SK-N-SH treated with all-trans-retinoic acid at 6 μM for 48 hours (cell line): ENCODE data around the gene LRRC73.

Source experiments
- ATAC-seq: fragments of 200-7000 bp; cut with Tn5 transposase; 3 replicates; pipeline ENCODE4 v1.9.1; 2020; ENCODE audit warnings: mild to moderate bottlenecking, moderate library complexity
- ARNTL ChIP-seq: fragments of 450-650 bp; formaldehyde crosslinking; IDR thresholded peaks from 2 replicates; pipeline ENCODE4 v1.5.0; 2020; ENCODE audit warnings: low read depth, mild to moderate bottlenecking, moderate library complexity, borderline replicate concordance
- BACH2 ChIP-seq: fragments of 250-450 bp; sonication (Bioruptor Pico); IDR thresholded peaks from 2 replicates; pipeline ENCODE4 v1.9.0; 2021; ENCODE audit warnings: mild to moderate bottlenecking, borderline replicate concordance
- CREB5 ChIP-seq: fragments of 250-450 bp; sonication (Bioruptor Pico); IDR thresholded peaks from 2 replicates; pipeline ENCODE4 v1.5.1; 2020; ENCODE audit warnings: low read depth, mild to moderate bottlenecking, moderate library complexity
- CSDC2 ChIP-seq: fragments of 250-450 bp; sonication (Bioruptor Pico); IDR thresholded peaks from 2 replicates; pipeline ENCODE4 v1.5.0; 2020; ENCODE audit warnings: mild to moderate bottlenecking, moderate library complexity
- CSRNP3 ChIP-seq: fragments of 250-450 bp; sonication (Bioruptor Pico); IDR thresholded peaks from 2 replicates; pipeline ENCODE4 v1.5.1; 2021; ENCODE audit warnings: mild to moderate bottlenecking, moderate library complexity
- ESRRG ChIP-seq: fragments of 250-450 bp; sonication (Bioruptor Pico); IDR thresholded peaks from 2 replicates; pipeline ENCODE4 v1.6.1; 2021; ENCODE audit warnings: mild to moderate bottlenecking
- GLIS3 ChIP-seq: fragments of 250-450 bp; sonication (Bioruptor Pico); IDR thresholded peaks from 2 replicates; pipeline ENCODE4 v1.5.0; 2020; ENCODE audit warnings: mild to moderate bottlenecking, moderate library complexity
- OSR1 ChIP-seq: fragments of 250-450 bp; sonication (Bioruptor Pico); IDR thresholded peaks from 2 replicates; pipeline ENCODE4 v1.8.0; 2022; ENCODE audit warnings: moderate library complexity, mild to moderate bottlenecking, inconsistent platforms
- POU6F1 ChIP-seq: fragments of 250-450 bp; sonication (Bioruptor Pico); IDR thresholded peaks from 2 replicates; pipeline ENCODE4 v1.8.0; 2021; ENCODE audit warnings: low read depth, mild to moderate bottlenecking, moderate library complexity, borderline replicate concordance
- PPARA ChIP-seq: fragments of 250-450 bp; sonication (Bioruptor Pico); IDR thresholded peaks from 2 replicates; pipeline ENCODE4 v1.5.0; 2020; ENCODE audit warnings: mild to moderate bottlenecking, borderline replicate concordance
- RARB ChIP-seq: fragments of 250-450 bp; sonication (Bioruptor Pico); IDR thresholded peaks from 2 replicates; pipeline ENCODE4 v1.8.0; 2021; ENCODE audit warnings: mild to moderate bottlenecking, moderate library complexity
- SNAI2 ChIP-seq: fragments of 250-450 bp; sonication (Bioruptor Pico); IDR thresholded peaks from 2 replicates; pipeline ENCODE4 v1.5.0; 2020; ENCODE audit warnings: mild to moderate bottlenecking, moderate library complexity
- TCF4 ChIP-seq: fragments of 250-450 bp; sonication (Bioruptor Pico); IDR thresholded peaks from 2 replicates; pipeline ENCODE4 v1.8.0; 2021; ENCODE audit warnings: mild to moderate bottlenecking, moderate library complexity, borderline replicate concordance
- TOX ChIP-seq: fragments of 250-450 bp; sonication (Bioruptor Pico); IDR thresholded peaks from 2 replicates; pipeline ENCODE4 v1.8.0; 2021; ENCODE audit warnings: mild to moderate bottlenecking, moderate library complexity, borderline replicate concordance
- ZC3H10 ChIP-seq: fragments of 250-450 bp; sonication (Bioruptor Pico); IDR thresholded peaks from 2 replicates; pipeline ENCODE4 v1.5.1; 2021; ENCODE audit warnings: mild to moderate bottlenecking, moderate library complexity
- ZFP30 ChIP-seq: fragments of 450-650 bp; formaldehyde crosslinking; IDR thresholded peaks from 2 replicates; pipeline ENCODE4 v1.5.0; 2022; ENCODE audit warnings: mild to moderate bottlenecking, moderate library complexity
- ZNF70 ChIP-seq: fragments of 450-650 bp; formaldehyde crosslinking; IDR thresholded peaks from 2 replicates; pipeline ENCODE4 v1.5.0; 2020; ENCODE audit warnings: mild to moderate bottlenecking, moderate library complexity
- ZNF8 ChIP-seq: fragments of 450-650 bp; formaldehyde crosslinking; IDR thresholded peaks from 2 replicates; pipeline ENCODE4 v1.5.0; 2020; ENCODE audit warnings: mild to moderate bottlenecking, moderate library complexity
- TF ChIP-seq, protein P1 (sequence below): fragments of 250-450 bp; sonication (Bioruptor Pico); IDR thresholded peaks from 2 replicates; pipeline ENCODE4 v1.5.0; 2020; ENCODE audit warnings: mild to moderate bottlenecking, moderate library complexity

LRRC73 gene

DNA sequence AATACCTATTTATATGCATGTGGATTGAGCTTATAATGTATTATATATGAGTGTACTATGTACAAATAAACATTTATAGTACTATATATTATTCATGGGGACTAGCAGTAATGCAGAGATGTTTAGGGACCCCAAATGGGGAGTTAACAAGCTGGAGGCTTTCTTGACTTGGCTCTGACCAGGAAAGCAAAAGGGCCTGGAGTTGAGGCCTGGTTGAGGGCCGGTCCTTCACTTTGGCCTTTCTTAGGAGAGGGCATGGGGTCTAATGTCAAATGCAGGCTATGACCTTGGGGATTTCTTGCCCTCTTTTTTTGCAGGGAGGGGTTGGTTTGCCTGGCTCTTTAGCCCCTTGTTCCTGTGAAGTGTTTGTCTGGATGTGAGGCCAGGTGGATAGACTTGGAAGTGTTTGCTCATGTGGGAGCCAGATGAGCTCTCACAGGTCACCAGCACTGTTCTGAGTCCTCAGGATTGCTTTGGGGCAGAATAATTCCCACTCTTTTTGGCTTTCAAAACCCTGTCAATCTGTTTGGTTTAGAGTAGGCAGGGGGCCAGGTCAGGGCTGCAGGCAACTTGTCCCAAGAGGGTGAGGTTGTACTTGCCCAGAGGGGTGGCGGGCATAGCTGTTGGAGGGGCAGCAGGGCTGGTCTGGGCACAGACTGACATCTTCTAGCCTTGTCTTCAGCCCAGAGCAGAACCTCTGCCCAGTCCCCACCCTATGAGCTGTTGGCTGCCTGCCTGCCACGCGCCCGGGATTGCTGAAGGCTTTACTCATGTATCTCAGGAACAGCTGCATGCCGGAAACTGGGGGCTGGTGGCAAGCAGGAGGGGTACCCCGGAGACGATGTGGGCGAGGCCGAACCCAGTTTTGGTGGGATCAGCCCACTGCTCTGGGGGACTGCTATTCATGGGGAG is 18.1 kb downstream of the LRRC73 start:
- TF ChIP-seq RARB, result no peak
- TF ChIP-seq OSR1 (CRISPR knock-in tag), result no peak
- TF ChIP-seq ARNTL (CRISPR knock-in tag), result no peak
- no peak for TF ChIP-seq ESRRG
- no peak for TF ChIP-seq CSRNP3 (CRISPR knock-in tag)
- TF ChIP-seq, protein P1, sequence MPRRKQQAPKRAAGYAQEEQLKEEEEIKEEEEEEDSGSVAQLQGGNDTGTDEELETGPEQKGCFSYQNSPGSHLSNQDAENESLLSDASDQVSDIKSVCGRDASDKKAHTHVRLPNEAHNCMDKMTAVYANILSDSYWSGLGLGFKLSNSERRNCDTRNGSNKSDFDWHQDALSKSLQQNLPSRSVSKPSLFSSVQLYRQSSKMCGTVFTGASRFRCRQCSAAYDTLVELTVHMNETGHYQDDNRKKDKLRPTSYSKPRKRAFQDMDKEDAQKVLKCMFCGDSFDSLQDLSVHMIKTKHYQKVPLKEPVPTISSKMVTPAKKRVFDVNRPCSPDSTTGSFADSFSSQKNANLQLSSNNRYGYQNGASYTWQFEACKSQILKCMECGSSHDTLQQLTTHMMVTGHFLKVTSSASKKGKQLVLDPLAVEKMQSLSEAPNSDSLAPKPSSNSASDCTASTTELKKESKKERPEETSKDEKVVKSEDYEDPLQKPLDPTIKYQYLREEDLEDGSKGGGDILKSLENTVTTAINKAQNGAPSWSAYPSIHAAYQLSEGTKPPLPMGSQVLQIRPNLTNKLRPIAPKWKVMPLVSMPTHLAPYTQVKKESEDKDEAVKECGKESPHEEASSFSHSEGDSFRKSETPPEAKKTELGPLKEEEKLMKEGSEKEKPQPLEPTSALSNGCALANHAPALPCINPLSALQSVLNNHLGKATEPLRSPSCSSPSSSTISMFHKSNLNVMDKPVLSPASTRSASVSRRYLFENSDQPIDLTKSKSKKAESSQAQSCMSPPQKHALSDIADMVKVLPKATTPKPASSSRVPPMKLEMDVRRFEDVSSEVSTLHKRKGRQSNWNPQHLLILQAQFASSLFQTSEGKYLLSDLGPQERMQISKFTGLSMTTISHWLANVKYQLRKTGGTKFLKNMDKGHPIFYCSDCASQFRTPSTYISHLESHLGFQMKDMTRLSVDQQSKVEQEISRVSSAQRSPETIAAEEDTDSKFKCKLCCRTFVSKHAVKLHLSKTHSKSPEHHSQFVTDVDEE (CRISPR knock-in tag), result no peak
- TF ChIP-seq ZNF70 (CRISPR knock-in tag), result no peak
- TF ChIP-seq ZC3H10 (CRISPR knock-in tag), result no peak
- TF ChIP-seq ZFP30, result no peak
- no peak for TF ChIP-seq SNAI2 (CRISPR knock-in tag)
- TF ChIP-seq GLIS3, result no peak
- no peak for TF ChIP-seq PPARA (CRISPR knock-in tag)
- ATAC-seq, result peak; percentile 73

GRCh38 chr6:43490523-43490939 is 19.6 kb downstream of the LRRC73 start:
- TF ChIP-seq ZNF8 (CRISPR knock-in tag), result no peak
- TF ChIP-seq TOX, result no peak
- TF ChIP-seq CSRNP3 (CRISPR knock-in tag), result no peak
- TF ChIP-seq POU6F1, result no peak
- no peak for TF ChIP-seq TCF4 (CRISPR knock-in tag)
- no peak for TF ChIP-seq CSDC2 (CRISPR knock-in tag)
- no peak for TF ChIP-seq ESRRG
- TF ChIP-seq SNAI2 (CRISPR knock-in tag), result no peak
- no peak for TF ChIP-seq CREB5
- TF ChIP-seq ZFP30, result no peak
- TF ChIP-seq ZNF70 (CRISPR knock-in tag), result no peak
- TF ChIP-seq RARB, result no peak
- no peak for ATAC-seq

GRCh38 chr6:43489277-43490072 is 20.7 kb downstream of the LRRC73 start:
- ATAC-seq, result peak; percentile 17; the same call in 1 of the 3 replicates
- no peak for TF ChIP-seq BACH2 (CRISPR knock-in tag)
- no peak for TF ChIP-seq OSR1 (CRISPR knock-in tag)
- TF ChIP-seq ZNF8 (CRISPR knock-in tag), result peak; percentile 71
- TF ChIP-seq CREB5, result no peak
